Effector CD4-positive, alpha-beta T cell (primary cell): ENCODE results near the gene UBR4.

ENCODE experiments used
- DNase-seq: peaks from one replicate; pipeline ENCODE4 v3.0.0-alpha.2; 2020

UBR4 gene

DNA sequence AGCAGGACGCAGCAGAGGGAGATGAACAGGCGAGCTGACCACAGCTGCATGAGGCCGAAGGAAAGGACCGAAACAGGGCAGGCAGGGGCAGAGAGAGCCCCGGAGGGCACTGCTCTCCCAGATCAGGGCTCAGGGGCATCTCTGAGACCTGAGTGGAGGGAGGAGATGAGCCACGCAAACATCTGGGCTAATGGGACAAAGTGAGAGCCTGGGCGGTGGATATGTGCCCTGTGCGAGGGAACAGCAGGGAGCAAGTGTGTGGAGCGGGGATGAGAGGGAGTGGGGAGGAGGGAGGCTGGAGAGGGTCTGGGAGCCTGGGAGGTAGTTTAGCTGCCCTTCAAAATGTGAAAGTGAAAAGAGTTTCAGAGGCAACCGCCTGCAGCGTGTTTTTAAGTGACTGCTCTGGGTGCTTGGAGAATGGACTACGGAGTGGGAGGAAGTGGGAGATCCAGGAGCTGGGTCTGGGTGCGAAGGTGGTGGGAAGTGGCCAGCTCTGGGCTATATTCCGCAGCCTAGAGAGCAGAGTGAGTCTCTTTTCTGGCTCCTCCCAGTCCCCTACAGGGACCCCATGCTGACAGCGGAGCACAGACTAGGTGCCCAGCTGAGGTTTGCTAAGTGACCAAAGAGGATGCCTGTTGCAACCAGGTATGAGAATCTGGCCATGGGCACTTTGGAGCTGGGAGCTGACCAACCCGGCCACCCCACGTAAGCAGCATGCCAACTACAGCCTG is 139.0 kb downstream of the UBR4 start:
- DNase-seq = no peak

DNA sequence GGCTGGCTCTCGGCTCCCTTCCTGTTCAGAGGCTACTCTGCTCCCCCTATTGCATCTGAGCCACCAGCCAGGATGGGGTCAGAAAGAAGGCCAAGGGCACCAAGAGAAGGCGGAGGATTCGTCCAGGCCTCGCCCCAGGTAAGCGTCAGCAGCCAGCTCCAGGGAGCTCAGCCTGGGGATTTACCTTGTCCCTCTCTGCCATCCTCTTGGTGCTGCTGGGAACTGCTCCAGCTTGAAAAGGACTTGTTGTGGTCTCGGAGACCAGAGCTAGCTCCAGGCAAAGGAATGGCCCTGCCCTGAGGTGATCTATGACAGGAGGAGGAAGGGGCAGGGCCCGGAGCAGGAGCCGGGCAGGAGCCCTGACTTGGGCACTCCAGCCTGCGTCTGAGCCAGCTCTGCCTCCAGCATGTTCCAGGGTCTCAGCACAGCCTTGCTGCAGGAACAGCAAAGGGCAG is 139.8 kb downstream of the UBR4 start:
- DNase-seq = no peak

- DNase-seq = no peak
Measured at GRCh38 chr1:19068639-19069276, 141.3 kb downstream of the UBR4 start.

DNA sequence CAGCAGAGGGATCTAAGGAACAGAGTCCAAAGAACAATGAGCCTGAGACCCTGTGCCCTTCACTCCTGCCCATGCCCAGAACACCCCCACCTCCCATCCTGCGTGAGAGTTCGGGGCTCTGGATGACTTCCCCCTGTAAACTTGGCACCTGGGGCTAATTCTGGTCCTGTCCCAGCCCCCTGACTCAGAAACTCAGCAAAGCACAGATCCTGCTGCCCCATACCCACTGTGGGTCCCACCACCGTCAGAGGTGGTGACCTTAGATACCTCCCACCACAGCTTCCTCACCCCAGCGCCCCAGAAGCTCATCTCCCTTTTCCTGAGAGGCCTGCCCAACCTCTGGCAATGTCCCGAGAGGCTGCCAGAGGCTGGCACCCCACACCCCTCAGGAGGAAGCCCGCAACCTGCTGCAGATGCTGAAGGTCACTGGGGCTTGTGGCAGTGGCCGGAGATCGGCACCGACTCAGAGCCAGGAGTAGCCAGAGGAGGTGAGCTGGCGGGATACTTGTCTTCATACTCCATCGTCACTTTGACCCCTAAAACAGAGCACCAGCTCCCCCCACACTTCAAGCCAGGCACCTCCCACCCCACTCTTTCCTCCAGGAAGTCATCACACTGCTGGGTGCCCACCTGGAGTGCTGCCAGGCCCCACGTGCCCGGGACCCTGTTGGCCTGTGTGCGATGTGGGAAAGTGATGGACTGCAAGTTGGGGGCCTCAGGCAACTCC is 142.0 kb downstream of the UBR4 start:
- no peak for DNase-seq

DNA sequence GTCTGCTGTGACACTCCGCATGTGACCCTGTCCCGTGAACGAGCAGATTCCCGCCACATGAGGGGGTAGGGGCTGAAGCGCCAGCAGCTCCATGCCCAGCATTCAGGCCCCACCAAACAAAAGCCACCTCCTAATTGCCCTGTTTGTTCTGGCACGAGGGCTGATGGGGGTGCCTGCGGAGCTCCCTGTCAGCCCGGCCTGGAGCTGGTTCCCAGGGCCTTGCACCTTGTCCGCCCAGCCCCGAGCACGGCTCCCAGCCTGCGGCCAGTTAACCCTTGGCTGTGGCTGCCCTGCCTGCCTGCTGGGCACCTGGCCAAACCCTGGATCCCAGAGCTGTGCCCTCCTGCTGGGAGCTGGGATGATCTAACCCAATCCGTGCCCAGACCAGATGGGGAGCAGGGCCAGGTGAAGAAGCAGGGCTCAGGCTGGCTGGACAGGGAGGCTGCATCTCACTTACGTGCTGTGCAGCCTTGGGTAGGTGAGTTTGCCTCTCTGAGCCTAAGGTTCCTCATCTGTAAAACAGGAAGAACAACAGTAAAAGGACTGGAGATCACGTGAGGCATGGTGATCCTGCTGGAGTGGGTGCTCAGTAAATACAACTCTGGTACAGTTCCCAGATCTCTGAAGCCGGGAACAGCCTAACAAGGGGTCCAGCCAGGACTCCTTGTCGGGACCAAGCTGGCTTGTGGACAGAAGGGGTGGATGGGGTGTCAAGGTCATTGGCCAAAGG is 142.7 kb downstream of the UBR4 start:
- no peak for DNase-seq

DNA sequence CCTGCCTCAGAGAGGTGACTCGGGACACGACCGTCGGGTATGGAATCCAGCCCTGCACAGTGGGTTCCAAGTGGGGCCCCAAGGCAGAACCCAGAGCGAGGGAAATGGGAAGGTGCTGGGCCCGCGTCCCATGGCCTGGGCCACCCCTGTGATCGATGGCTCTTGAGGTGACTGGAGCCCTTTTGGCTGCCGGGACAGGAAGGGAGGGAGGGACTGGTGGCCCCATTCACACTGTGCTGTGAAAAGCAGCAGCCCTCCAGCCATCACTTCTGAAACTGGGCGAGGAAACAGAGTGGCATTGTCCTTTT is 143.2 kb downstream of the UBR4 start:
- no peak for DNase-seq

GRCh38 chr1:19066248-19066873 is 143.7 kb downstream of the UBR4 start:
- DNase-seq = no peak

DNA sequence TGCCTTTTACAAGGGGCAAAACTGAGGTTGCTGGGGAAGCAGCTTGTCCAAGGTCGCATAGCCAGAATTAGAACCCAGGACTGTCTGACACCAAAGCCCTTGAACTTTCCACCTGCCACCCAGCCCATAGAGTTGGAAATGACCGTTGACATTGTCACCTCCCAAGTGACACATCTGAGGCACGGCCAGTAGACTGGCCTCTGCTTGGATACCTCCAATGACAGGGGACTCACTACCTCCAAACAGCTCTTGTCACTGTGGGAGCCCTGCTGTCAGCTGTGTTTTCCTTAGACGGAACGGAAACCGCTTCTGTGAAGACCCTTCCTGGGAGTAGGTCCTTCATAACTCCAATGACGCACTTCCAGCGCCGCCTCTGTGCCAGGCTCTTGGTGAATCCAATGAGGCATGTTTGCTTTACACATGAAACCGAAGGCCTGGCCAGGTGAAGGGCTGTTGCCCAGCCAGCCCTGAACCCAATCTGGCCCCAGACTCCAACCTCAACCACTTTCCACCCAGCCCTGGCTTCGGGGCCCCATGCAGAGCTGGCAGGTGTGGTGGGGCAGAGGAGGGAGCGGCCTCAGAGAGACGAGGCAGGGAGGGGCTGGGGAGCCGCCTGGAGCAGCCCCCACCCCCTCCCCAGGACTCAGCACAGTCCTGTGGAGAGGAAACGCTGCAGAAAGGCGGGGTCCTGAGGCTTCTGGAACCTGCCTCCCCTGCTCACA is 144.4 kb downstream of the UBR4 start:
- DNase-seq = no peak

- DNase-seq = no peak
Measured at GRCh38 chr1:19064906-19065450, 145.1 kb downstream of the UBR4 start.

DNA sequence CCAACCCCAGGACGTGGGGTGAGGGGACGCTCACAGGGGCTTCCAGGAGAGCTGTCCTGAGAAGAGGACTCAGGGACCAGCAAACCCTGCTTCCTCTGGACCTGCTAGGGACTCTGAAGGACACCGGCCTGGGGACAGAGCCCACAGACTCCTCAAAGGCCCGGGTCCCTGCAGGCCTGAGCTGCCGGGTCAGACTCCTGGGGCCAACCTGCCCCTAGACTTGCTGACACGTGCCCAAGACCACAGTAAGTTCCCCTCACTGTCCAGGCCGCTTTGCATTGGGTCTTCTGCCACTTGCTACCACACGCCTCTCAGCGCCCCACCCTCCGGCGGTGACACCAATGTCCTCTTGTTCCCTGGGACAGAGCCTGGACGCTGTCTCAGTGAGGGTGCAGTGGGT is 146.9 kb downstream of the UBR4 start:
- DNase-seq = no peak

DNA sequence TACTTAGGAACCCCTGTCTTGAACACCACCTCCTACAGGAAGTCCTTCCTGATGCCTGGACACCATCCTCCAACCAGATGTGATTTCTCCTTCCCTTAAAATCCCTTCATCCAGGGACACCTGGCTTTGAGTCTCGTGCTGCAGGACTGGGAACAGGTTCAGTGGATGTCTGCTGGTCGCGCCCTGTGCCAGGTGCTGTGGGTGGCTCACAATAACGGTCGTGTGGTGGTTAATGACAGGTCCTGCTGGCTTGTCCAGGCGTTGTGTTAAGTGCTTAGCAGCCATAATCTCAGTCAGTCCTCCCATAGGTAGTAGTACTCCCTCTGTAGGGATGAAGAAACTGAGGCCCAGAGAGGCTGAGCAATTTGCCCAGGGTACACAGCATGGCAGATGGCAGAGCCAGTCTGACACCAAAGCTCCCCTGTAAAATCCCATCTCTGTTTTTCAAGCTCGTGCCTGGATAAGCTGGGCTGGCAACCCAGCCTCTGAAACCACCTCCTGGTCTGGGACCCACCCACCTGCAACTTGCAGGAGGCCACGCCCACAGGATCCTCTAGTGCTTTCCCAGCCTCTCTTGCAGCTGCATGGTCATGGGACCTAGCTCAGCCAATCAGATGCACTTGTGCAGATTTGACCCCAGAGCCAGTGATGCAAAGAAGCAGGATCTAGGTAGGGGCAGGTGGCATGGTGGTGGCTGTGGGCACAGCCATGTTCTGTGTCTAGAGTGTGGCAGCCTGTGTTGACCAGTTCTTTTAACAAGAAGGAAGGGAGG is 147.6 kb downstream of the UBR4 start:
- DNase-seq = no peak

GRCh38 chr1:19061798-19062197 is 148.3 kb downstream of the UBR4 start:
- no peak for DNase-seq

DNA sequence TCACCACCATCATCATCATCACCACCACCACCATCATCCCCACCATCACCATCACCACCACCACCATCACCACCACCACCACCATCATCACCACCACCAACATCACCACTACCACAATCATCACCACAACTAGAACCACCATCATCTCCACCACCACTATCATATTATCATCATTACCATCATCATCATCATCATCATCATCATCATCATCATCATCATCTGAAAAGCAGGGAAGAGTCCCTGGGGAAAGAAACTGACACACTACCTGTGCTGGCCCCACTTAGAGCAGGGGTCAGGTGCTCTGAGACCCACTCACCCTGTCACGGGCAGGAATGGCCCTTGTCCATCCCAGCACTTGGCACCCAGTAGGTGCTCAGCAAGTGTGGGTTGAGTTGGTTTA is 148.7 kb downstream of the UBR4 start:
- no peak for DNase-seq

- no peak for DNase-seq
Measured at GRCh38 chr1:19059773-19060172, 150.3 kb downstream of the UBR4 start.

- no peak for DNase-seq
Measured at GRCh38 chr1:19058476-19058797, 151.6 kb downstream of the UBR4 start.

GRCh38 chr1:19057784-19058475 is 152.1 kb downstream of the UBR4 start:
- DNase-seq = no peak

GRCh38 chr1:19057182-19057779 is 152.8 kb downstream of the UBR4 start:
- no peak for DNase-seq

DNA sequence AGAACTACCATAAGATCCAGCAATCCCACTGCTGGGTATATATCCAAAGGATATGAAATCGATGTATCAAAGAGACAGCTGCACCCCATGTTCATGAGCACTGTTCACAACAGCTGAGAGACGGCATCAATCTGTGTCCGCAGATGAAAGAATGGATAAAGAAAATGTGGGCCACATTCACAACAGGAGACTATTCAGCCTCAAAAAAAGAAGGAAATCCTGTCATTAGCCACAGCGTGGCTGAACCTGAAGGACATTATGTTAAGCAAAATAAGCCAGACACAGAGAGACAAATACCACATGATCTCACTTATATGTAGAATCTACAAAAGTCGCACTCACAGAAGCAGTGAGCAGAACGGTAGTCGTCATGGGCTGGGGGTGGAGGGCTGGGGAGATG is 154.4 kb downstream of the UBR4 start:
- DNase-seq = no peak

DNA sequence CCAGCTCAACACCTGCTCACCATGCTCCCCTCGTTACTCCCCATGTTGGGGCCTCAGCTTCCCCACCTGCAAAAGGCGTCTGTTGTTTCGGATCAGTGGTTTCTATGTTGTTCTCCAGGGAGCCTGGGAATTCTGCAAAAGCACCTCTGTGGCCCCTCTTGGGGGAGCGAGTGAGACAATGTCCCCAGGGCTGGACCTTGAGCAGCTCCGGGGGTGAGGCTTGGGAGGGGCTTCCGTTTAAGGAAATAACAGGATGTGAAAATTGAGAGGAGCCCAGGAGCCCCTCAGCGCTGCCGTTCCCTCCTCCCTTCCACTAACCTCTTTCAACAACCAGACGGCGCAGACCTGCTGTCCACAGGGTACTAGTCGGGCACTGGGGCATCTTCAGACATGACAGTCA is 155.1 kb downstream of the UBR4 start:
- no peak for DNase-seq

DNA sequence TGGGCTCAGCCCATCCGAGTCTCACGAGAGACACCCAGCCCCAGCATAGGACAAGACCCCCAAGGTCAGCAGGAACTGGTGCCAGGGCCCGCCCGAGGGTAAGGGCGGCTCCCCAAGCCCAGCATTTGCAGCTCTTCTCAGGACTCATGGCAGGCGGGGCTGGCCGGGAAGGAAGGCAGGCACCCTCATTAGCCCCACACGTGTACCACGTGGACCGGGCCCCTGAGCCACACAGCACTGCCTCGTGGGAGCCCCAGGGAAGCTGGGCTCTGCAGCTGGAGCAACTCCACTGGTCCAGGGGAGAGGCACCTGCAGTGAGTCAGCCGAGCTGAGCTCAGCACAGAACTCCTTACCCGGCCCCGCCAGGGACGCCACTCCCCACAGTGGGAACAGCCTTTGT is 155.8 kb downstream of the UBR4 start:
- no peak for DNase-seq
